Ammon's horn (tissue), 1 donor: ENCODE data around the gene ATXN10.
A peak's percentile ranks its signal among the peaks of the same experiment; 100 is the strongest.

Source experiments
- DNase-seq: peaks from one replicate; pipeline ENCODE4 v3.0.0-alpha.2; 2016; ENCODE audit warnings: low spot score

The ATXN10 gene

GRCh38 chr22:45878901-45879551 lies 207.4 kb downstream of the ATXN10 start:
- DNase-seq, result no peak

GRCh38 chr22:45879552-45879949 lies 207.9 kb downstream of the ATXN10 start:
- no peak for DNase-seq

GRCh38 chr22:45880091-45880715 lies 208.6 kb downstream of the ATXN10 start:
- DNase-seq, result no peak

- no peak for DNase-seq
These were observed 209.3 kb downstream of the ATXN10 start for GRCh38 chr22:45880716-45881523.

GRCh38 chr22:45881524-45881875 lies 209.9 kb downstream of the ATXN10 start:
- no peak for DNase-seq

GRCh38 chr22:45882881-45883810 lies 211.5 kb downstream of the ATXN10 start:
- no peak for DNase-seq

GRCh38 chr22:45883811-45884170 lies 212.2 kb downstream of the ATXN10 start:
- no peak for DNase-seq

- DNase-seq, result no peak
These were observed 212.8 kb downstream of the ATXN10 start for GRCh38 chr22:45884201-45885062.

- DNase-seq, result no peak
These were observed 213.7 kb downstream of the ATXN10 start for GRCh38 chr22:45885171-45885840.

- DNase-seq, result peak; percentile 51
These were observed 214.3 kb downstream of the ATXN10 start for GRCh38 chr22:45885941-45886395.

- DNase-seq, result no peak
These were observed 214.9 kb downstream of the ATXN10 start for GRCh38 chr22:45886540-45886939.

- DNase-seq, result no peak
These were observed 215.8 kb downstream of the ATXN10 start for GRCh38 chr22:45887202-45888131.

- DNase-seq, result no peak
These were observed 216.8 kb downstream of the ATXN10 start for GRCh38 chr22:45888221-45889092.

GRCh38 chr22:45889093-45889538 lies 217.5 kb downstream of the ATXN10 start:
- DNase-seq, result no peak

- no peak for DNase-seq
These were observed 218.1 kb downstream of the ATXN10 start for GRCh38 chr22:45889539-45890350.

- DNase-seq, result no peak
These were observed 218.7 kb downstream of the ATXN10 start for GRCh38 chr22:45890351-45890635.

GRCh38 chr22:45891021-45891421 lies 219.4 kb downstream of the ATXN10 start:
- DNase-seq, result no peak
